Common myeloid progenitor, CD34-positive (primary cell): Measurements from ENCODE around the gene PARVA.

Source experiments
- CTCF ChIA-PET: fragments of 350-600 bp; sonication (Branson Sonifier 250); formaldehyde crosslinking; loops from one replicate; lab custom pipeline; 2021; ENCODE audit warnings: antibody characterized with exemption; lab: Charles Lee
- POLR2A ChIA-PET: fragments of 350-600 bp; sonication (Branson Sonifier 250); formaldehyde crosslinking; loops from one replicate; lab custom pipeline; 2021; ENCODE audit warnings: antibody characterized with exemption; lab: Charles Lee
- DNase-seq, 3 donors: peaks; one replicate each; pipeline versions ENCODE4 v3.0.0 to v3.0.0-alpha.2; 2013
- H3K27ac ChIP-seq, 2 experiments: 1 replicate in 1 of 2; 2 replicates in 1 of 2; pipeline ENCODE4 v1.7.0; 2013; ENCODE audit warnings: inconsistent platforms in 2 of 2, low read length in 2 of 2, mild to moderate bottlenecking in 2 of 2, low read depth in 1 of 2, moderate library complexity in 1 of 2; ENCODE audit not compliant: severe bottlenecking in 2 of 2, insufficient read depth in 1 of 2, poor library complexity in 1 of 2
- H3K27me3 ChIP-seq, 5 experiments: replicated peaks in 2 of 5; 1 replicate in 3 of 5; 2 replicates in 2 of 5; pipeline versions ENCODE4 v1.6.1 to v1.7.0; 2013; ENCODE audit warnings: low read length in 4 of 5, mild to moderate bottlenecking in 2 of 5, moderate library complexity in 2 of 5, inconsistent platforms in 1 of 5; ENCODE audit not compliant: insufficient read depth in 5 of 5, control insufficient read depth in 4 of 5
- H3K36me3 ChIP-seq, 4 experiments: 1 replicate in 2 of 4; 2 replicates in 2 of 4; pipeline versions ENCODE4 v1.6.1 to v1.7.0; 2013; ENCODE audit warnings: low read length in 3 of 4, control low read depth in 1 of 4, mild to moderate bottlenecking in 1 of 4; ENCODE audit not compliant: control insufficient read depth in 4 of 4, insufficient read depth in 4 of 4
- H3K4me1 ChIP-seq, 4 experiments: 1 replicate in 3 of 4; 2 replicates in 1 of 4; pipeline versions ENCODE4 v1.6.1 to v1.7.1; 2013; ENCODE audit warnings: low read length in 3 of 4, mild to moderate bottlenecking in 3 of 4, control low read depth in 1 of 4, inconsistent platforms in 1 of 4, moderate library complexity in 1 of 4; ENCODE audit not compliant: control insufficient read depth in 4 of 4, insufficient read depth in 4 of 4; ENCODE audit errors: control extremely low read depth in 1 of 4
- H3K4me3 ChIP-seq, 7 experiments: 1 replicate in 4 of 7; 2 replicates in 3 of 7; pipeline versions ENCODE4 v1.5.1 to v1.7.0; 2013; ENCODE audit warnings: mild to moderate bottlenecking in 7 of 7, low read length in 6 of 7, moderate library complexity in 6 of 7, inconsistent platforms in 2 of 7, low read depth in 2 of 7, control low read depth in 1 of 7; ENCODE audit not compliant: insufficient read depth in 4 of 7, control insufficient read depth in 1 of 7; ENCODE audit errors: extremely low read depth in 1 of 7
- H3K9me3 ChIP-seq, 5 experiments: 1 replicate in 4 of 5; 2 replicates in 1 of 5; pipeline versions ENCODE4 v1.6.1 to v1.7.1; 2013; ENCODE audit warnings: low read length in 4 of 5, mild to moderate bottlenecking in 2 of 5, inconsistent platforms in 1 of 5, low read depth in 1 of 5, moderate library complexity in 1 of 5; ENCODE audit not compliant: control insufficient read depth in 4 of 5, insufficient read depth in 2 of 5; ENCODE audit errors: control extremely low read depth in 1 of 5
- WGBS: methylation state at CpG from one replicate; pipeline ENCODE4 v1.1.5; 2013; ENCODE audit not compliant: insufficient coverage; 5-methylcytosine and 5-hydroxymethylcytosine counted together

Gene PARVA

GRCh38 chr11:12448131-12448939 lies 71.0 kb downstream of the PARVA start:
- H3K27ac ChIP-seq, result no peak overlapping the region
- no peaks in the 10 kb centered on the region for H3K9me3 ChIP-seq
- H3K27me3 ChIP-seq, result no peaks in the 10 kb centered on the region
- H3K4me1 ChIP-seq, result no peaks in the 10 kb centered on the region
- ChIA-PET POLR2A (no interaction called here), CTCF (no interaction called here)
- no peak overlapping the region for H3K4me3 ChIP-seq
- no peaks in the 10 kb centered on the region for H3K36me3 ChIP-seq
- WGBS, result 86% methylated on average over 9 of the region's 9 CpGs
- no peak for DNase-seq

- H3K36me3 ChIP-seq, result no peaks in the 10 kb centered on the region
- H3K4me1 ChIP-seq, result no peaks in the 10 kb centered on the region
- H3K4me3 ChIP-seq, result no peak overlapping the region
- DNase-seq, result no peak
- no peaks in the 10 kb centered on the region for H3K27me3 ChIP-seq
- H3K9me3 ChIP-seq, result no peaks in the 10 kb centered on the region
- CTCF ChIA-PET, result no interaction called here
- POLR2A ChIA-PET, result no interaction called here
- WGBS, result 100% methylated on average over 1 of the region's 3 CpGs
- no peak overlapping the region for H3K27ac ChIP-seq
These were observed 72.8 kb downstream of the PARVA start for GRCh38 chr11:12449961-12450715.

GRCh38 chr11:12451179-12451814 lies 73.9 kb downstream of the PARVA start:
- no peaks in the 10 kb centered on the region for H3K4me1 ChIP-seq
- POLR2A ChIA-PET, result no interaction called here
- 100% methylated on average over 1 of the region's 2 CpGs for WGBS
- H3K36me3 ChIP-seq, result no peaks in the 10 kb centered on the region
- H3K9me3 ChIP-seq, result no peaks in the 10 kb centered on the region
- peaks cover 0 to 3% (median 0%) of the 10 kb centered on the region in 5 experiments for H3K27me3 ChIP-seq
- H3K27ac ChIP-seq, result no peak overlapping the region
- H3K4me3 ChIP-seq, result no peak overlapping the region
- CTCF ChIA-PET, result interaction anchor here (1.6 kb wide), 1 partner anchor 9 kb away, joined by 4 read pairs; no protein-coding TSS in a partner anchor
- DNase-seq, result no peak

GRCh38 chr11:12453243-12453642 lies 75.9 kb downstream of the PARVA start:
- CTCF ChIA-PET, result interaction anchor here (1.0 kb wide), 1 partner anchor 1119 kb away, joined by 3 read pairs; no protein-coding TSS in a partner anchor
- Histone ChIP-seq H3K27ac (no peak overlapping the region), H3K36me3 (no peaks in the 10 kb centered on the region), H3K4me1 (no peaks in the 10 kb centered on the region), H3K4me3 (no peak overlapping the region), H3K9me3 (no peaks in the 10 kb centered on the region), H3K27me3 (peaks cover 0 to 4% (median 0%) of the 10 kb centered on the region in 5 experiments)
- POLR2A ChIA-PET, result no interaction called here
- DNase-seq, result no peak
- no CpG with 5 or more reads among the region's 2 CpGs for WGBS

GRCh38 chr11:12454782-12455181 lies 77.4 kb downstream of the PARVA start:
- CTCF ChIA-PET, result interaction anchor here (0.6 kb wide), 1 partner anchor 16 kb away, joined by 3 read pairs; no protein-coding TSS in a partner anchor

GRCh38 chr11:12455938-12456337 lies 78.6 kb downstream of the PARVA start:
- Histone ChIP-seq H3K4me3 (no peak overlapping the region), H3K9me3 (no peaks in the 10 kb centered on the region), H3K27ac (no peak overlapping the region), H3K4me1 (no peaks in the 10 kb centered on the region), H3K36me3 (no peaks in the 10 kb centered on the region), H3K27me3 (peaks cover 0 to 4% (median 0%) of the 10 kb centered on the region in 5 experiments)
- CTCF ChIA-PET, result no interaction called here
- 100% methylated on average over 4 of the region's 4 CpGs for WGBS
- POLR2A ChIA-PET, result no interaction called here
- no peak for DNase-seq

More at GRCh38 chr11:12454782-12455181, 77.4 kb downstream of the PARVA start:
- Histone ChIP-seq H3K9me3 (no peaks in the 10 kb centered on the region), H3K27ac (no peak overlapping the region), H3K36me3 (no peaks in the 10 kb centered on the region), H3K4me1 (no peaks in the 10 kb centered on the region), H3K4me3 (no peak overlapping the region), H3K27me3 (peaks cover 0 to 4% (median 0%) of the 10 kb centered on the region in 5 experiments)
- no peak for DNase-seq
- POLR2A ChIA-PET, result no interaction called here
